HepG2 (cell line): Measurements from ENCODE around the gene SLC16A11. TPM values are rescaled to one million over a fixed set of nuclear protein-coding genes. Genes with fewer than 3 reads are reported as not detected.
A peak's percentile ranks its signal among the peaks of the same experiment; 100 is the strongest.
"Not testable (repeated sequence)": the region's sequence is repeated elsewhere in the genome, so short reads cannot be mapped to it uniquely, and the experiment has no call there.

Experiments
- AFF4 ChIP-seq: sonication (generic); formaldehyde crosslinking; IDR thresholded peaks from 2 replicates; pipeline ENCODE4 v1.4.0; 2020; ENCODE audit warnings: missing genetic modification reagents
- ARID4A ChIP-seq: sonication (generic); formaldehyde crosslinking; IDR thresholded peaks from 2 replicates; pipeline ENCODE4 v1.5.0; 2020; ENCODE audit warnings: mild to moderate bottlenecking, missing genetic modification reagents, borderline replicate concordance
- CREB1 ChIP-seq, 2 experiments: fragments of 450-650 bp in 1 of 2; IDR thresholded peaks; 2 replicates each; pipeline ENCODE4 v1.6.1; 2016 to 2017; ENCODE audit warnings: control low read depth in 1 of 2, mild to moderate bottlenecking in 1 of 2, missing compliant biosample characterization in 1 of 2, missing genetic modification characterization in 1 of 2
- DMAP1 ChIP-seq: IDR thresholded peaks from 2 replicates; pipeline ENCODE4 v1.6.1; 2016
- DPF2 ChIP-seq: sonication (generic); formaldehyde crosslinking; IDR thresholded peaks from 2 replicates; pipeline ENCODE4 v1.4.0; 2020; ENCODE audit warnings: mild to moderate bottlenecking, low read depth, missing genetic modification reagents, borderline replicate concordance
- FOXA1 ChIP-seq, 2 experiments: fragments of 450-650 bp in 1 of 2; sonication (generic) in 1 of 2; formaldehyde crosslinking in 1 of 2; IDR thresholded peaks; 2 replicates each; pipeline versions ENCODE4 v1.4.0 to v1.6.1; 2016 to 2020; ENCODE audit warnings: missing genetic modification reagents in 1 of 2
- HDAC2 ChIP-seq: sonication (generic); formaldehyde crosslinking; IDR thresholded peaks from 2 replicates; pipeline ENCODE4 v1.4.0; 2020; ENCODE audit warnings: missing genetic modification reagents
- HNF1B ChIP-seq: sonication (generic); formaldehyde crosslinking; IDR thresholded peaks from 2 replicates; pipeline ENCODE4 v1.5.1; 2020; ENCODE audit warnings: mild to moderate bottlenecking, moderate library complexity, missing genetic modification reagents
- HOXA3 ChIP-seq: sonication (generic); formaldehyde crosslinking; IDR thresholded peaks from 2 replicates; pipeline ENCODE4 v1.5.0; 2020; ENCODE audit warnings: missing genetic modification reagents
- IKZF5 ChIP-seq: IDR thresholded peaks from 2 replicates; pipeline ENCODE4 v1.6.1; 2018; ENCODE audit warnings: missing genetic modification reagents, mild to moderate bottlenecking, missing compliant biosample characterization
- MAX ChIP-seq: IDR thresholded peaks from 2 replicates; pipeline ENCODE4 v1.6.1; 2012; ENCODE audit warnings: inconsistent platforms
- POLR2A ChIP-seq, 2 experiments: IDR thresholded peaks; 2 replicates each; pipeline ENCODE4 v1.6.1; 2011; ENCODE audit warnings: low read depth in 2 of 2, low read length in 2 of 2, mild to moderate bottlenecking in 1 of 2, moderate library complexity in 1 of 2; ENCODE audit not compliant: insufficient read depth in 1 of 2
- ZBTB33 ChIP-seq: sonication (generic); formaldehyde crosslinking; IDR thresholded peaks from 2 replicates; pipeline ENCODE4 v1.4.0; 2020; ENCODE audit warnings: missing genetic modification reagents
- ZNF292 ChIP-seq: sonication (generic); formaldehyde crosslinking; IDR thresholded peaks from 2 replicates; pipeline ENCODE4 v1.8.1; 2022; ENCODE audit warnings: mild to moderate bottlenecking, low read depth, missing genetic modification reagents, borderline replicate concordance
- ZNF782 ChIP-seq: sonication (generic); formaldehyde crosslinking; IDR thresholded peaks from 2 replicates; pipeline ENCODE4 v1.4.0; 2020; ENCODE audit warnings: missing genetic modification reagents, mild to moderate bottlenecking, borderline replicate concordance
- polyA plus RNA-seq, 8 experiments: library from polyadenylated mRNA; depleted of rRNA in 3 of 8; stranded (reverse) in 7 of 8; unstranded in 1 of 8; fragments of >200 nt; fragmentation: Illumina TruSeq in 4 of 8; extraction: Trizol in 4 of 8; gene quantifications; 2 replicates each; pipeline versions ENCODE4 v1.2.1 to v1.2.3, GENCODE V29; 2011 to 2016; ENCODE audit warnings: low read depth in 4 of 8, missing spikeins in 1 of 8, mixed read lengths in 1 of 8; ENCODE audit not compliant: insufficient read depth in 1 of 8
- total RNA-seq, 5 experiments: library from RNA; depleted of rRNA; stranded (reverse); fragments of >200 nt; fragmentation: Illumina TruSeq; extraction: Trizol; gene quantifications; 2 replicates each; pipeline ENCODE4 v1.2.3, GENCODE V29; 2016; ENCODE audit warnings: low read depth in 1 of 5

The SLC16A11 gene
- total and polyA plus RNA-seq, 2 of the 13 experiments (the other 11 are each of a cell fraction or from before 2014, with no cell fraction given), result not detected

GRCh38 chr17:7088442-7088841 lies 44.5 kb upstream of the SLC16A11 start (continued):
- TF ChIP-seq ZNF782 (CRISPR knock-in tag), result peak; percentile 39; the same call in 1 of the 2 replicates
- TF ChIP-seq AFF4 (CRISPR knock-in tag), result peak; percentile 58; the same call in 1 of the 2 replicates
- TF ChIP-seq IKZF5 (CRISPR knock-in tag), result 0 out of 2 replicates have a peak, but pooled peaks have one; percentile 19
- TF ChIP-seq HOXA3 (CRISPR knock-in tag), result peak; percentile 79
- TF ChIP-seq HDAC2, result peak; percentile 79
- TF ChIP-seq DPF2 (CRISPR knock-in tag), result peak; percentile 81
- peak; percentile 47; the same call in 1 of the 2 replicates for TF ChIP-seq MAX
- peak; percentile 70; the same call in 1 of the 2 replicates for TF ChIP-seq DMAP1 (CRISPR knock-in tag)
- peak; percentile 61; the same call in 1 of the 2 replicates for TF ChIP-seq ARID4A
- peak; percentile 12; the same call in 1 of the 2 replicates for TF ChIP-seq ZBTB33 (CRISPR knock-in tag)
- not testable (repeated sequence) for TF ChIP-seq FOXA1, CREB1 (IDR thresholded peaks at IDR 0.05)
- TF ChIP-seq FOXA1 (CRISPR knock-in tag; IDR thresholded peaks at IDR 0.05), result peak; percentile 95
- TF ChIP-seq ZNF292 (CRISPR knock-in tag), result peak; percentile 62; the same call in 1 of the 2 replicates
- TF ChIP-seq POLR2A (IDR thresholded peaks at IDR 0.05; ENCODE audit: insufficient read depth in 1 of 2, low read depth in 2 of 2, low read length in 2 of 2), result peak in 1 of 2 experiments; percentile 38; a peak in 2 of 4 replicates
- TF ChIP-seq HNF1B (CRISPR knock-in tag), result peak; percentile 72; the same call in 1 of the 2 replicates
- 0 out of 2 replicates have a peak, but pooled peaks have one; percentile 28 for TF ChIP-seq CREB1 (CRISPR knock-in tag; IDR thresholded peaks at IDR 0.05)
